GM19372 (cell line): ENCODE results near the gene ABLIM1.

Experiments
- ATAC-seq: cut with Tn5 transposase; IDR thresholded peaks from one replicate; pipeline ENCODE4 v1.9.1; 2021; ENCODE audit warnings: mild to moderate bottlenecking, low read depth, moderate library complexity; ENCODE audit not compliant: unreplicated experiment

Gene ABLIM1

DNA sequence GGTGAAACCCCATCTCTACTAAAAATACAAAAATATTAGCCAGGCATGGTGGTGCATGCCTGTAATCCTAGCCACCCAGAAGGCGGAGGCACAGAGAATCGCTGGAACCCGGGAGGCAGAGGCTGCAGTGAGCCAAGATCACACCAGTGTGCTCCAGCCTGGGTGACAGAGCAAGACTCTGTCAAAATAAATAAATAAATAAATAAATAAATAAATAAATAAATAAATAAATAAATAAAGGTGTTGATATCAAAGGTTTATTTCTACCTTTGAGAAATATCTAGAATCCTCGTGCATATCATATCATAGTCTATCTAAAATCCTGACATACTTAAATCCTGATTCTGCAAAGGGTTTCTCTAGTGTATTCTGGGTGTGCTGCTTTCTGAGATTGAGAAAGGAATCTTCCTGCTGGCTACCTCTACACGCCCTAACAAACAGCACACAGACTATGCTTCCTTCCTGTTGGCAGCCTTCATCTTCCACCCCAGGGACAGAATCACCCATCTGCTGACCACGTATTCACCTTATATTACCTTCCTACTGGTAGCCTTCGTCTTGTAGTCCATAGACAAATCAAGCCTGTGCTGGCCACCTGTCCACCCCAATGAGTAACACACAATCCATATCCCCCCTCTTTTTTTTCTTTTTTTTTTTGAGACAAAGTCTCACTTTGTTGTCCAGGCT lies 8.7 kb downstream of the ABLIM1 start:
- ATAC-seq: no peak

DNA sequence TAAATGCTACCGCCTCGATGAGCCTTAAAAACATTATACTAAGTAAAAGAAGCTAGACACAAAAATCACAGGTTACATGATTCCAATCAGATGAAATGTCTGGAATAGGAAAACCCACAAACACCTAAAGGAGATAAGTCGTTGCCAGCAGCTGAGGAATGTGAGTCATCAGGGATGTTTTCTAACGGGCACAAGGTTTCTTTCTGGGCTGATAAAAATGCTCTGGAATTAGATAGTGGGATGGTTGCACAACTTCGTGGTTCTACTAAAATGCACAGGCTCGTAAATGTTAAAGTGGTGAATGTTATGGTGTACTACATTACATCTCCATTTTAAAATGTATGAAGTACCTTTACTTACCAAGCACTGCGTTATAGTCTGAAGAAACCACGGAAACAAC lies 9.7 kb downstream of the ABLIM1 start:
- ATAC-seq: no peak

DNA sequence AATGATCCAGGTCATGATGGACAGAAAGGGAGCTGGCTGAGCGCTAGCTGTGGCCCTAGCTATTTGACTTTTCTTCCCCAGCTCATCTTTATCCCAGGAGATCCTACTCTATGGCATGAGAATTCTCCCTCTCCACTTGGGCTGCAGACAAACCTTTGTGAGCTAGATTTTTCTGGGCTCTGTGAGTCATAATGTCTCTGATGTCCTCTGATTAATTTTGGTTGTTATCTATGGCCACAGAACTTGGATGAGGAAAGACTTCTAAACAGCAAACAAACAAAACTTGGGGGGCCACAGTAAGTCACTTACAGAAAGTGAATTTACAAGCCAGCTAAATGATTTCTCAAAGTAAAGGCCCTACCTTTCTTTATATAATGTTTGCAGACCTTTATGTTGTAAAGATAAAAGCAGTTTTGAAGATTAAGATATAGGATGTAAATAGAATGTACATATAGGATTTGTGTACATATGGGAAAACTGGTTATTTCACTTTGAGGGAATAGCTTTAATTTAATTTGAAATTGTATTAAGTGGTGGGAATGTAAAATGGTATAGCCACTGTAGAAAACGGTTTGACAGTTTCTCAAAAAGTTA lies 10.4 kb downstream of the ABLIM1 start:
- ATAC-seq: no peak

DNA sequence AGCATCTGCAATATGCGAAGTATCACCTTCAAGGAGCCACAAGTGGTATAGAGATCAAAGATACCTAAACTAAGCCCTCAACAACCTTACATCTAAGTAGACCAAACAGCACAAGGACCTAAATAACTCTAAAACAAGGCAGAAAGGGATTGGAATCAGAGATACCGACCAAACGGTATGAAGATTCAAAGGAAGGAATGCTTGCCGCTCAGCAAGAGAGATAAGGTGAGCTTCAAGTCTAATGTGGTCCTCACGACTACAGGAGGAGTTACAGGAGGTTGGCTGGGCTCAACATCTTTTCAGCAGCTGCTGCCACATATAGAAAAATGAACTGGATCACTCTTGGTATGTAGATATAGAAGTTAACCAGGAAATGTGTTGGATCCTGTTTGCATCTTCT lies 11.6 kb downstream of the ABLIM1 start:
- no peak for ATAC-seq

DNA sequence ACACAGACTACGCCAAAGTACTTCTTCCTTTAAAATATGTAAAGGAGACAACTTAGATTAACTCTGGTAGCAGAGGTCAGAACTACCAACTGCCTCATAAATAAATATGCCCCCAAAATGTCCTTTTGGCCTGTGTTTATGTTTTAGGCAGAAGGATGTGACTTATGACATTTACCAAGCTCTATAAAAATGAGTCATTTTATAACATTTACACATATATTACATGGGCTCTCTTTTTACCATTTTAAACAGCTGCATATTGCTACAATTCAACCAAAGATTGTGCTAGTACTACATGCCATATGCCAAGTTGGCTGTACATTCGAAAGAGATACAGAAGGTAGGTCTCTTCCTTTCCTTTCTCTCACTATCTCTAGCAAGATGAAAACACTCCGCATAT lies 12.4 kb downstream of the ABLIM1 start:
- no peak for ATAC-seq

DNA sequence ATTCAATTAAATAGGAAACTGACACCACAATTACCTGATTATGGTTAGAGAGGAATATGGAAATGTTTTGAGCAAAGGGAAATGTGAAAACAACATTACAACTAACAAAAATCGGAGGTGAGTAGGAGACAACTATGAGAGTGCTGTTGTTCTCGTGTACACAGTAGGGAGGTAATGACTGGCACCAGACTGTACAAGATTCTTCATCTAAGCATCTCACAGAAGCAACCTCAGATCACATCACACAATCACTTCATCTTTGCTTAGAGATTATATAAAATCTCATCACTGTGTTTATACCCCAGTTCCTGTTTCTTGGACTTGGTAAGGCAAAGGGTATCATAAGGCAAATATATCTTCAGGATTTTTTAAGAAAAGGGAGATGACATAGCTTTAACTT lies 14.9 kb downstream of the ABLIM1 start:
- no peak for ATAC-seq

DNA sequence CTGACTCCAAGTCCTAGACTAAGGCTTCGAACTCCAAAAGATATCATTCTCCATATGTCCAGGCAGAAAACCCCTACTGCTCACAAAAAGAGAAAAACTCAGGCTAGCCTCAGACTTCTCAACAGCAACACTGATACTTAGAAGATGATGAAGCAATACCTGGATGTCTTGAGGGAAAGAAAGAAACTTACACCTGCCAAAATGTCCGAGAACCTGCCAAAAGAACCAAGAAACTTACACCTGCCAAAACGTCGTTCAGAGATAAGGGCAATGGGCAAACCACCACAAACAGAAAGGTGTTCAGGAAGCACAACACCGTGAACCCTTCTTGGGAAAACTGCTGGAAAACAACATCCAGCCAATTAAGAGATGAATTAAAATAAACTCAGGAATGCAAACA lies 15.3 kb downstream of the ABLIM1 start:
- ATAC-seq: no peak

DNA sequence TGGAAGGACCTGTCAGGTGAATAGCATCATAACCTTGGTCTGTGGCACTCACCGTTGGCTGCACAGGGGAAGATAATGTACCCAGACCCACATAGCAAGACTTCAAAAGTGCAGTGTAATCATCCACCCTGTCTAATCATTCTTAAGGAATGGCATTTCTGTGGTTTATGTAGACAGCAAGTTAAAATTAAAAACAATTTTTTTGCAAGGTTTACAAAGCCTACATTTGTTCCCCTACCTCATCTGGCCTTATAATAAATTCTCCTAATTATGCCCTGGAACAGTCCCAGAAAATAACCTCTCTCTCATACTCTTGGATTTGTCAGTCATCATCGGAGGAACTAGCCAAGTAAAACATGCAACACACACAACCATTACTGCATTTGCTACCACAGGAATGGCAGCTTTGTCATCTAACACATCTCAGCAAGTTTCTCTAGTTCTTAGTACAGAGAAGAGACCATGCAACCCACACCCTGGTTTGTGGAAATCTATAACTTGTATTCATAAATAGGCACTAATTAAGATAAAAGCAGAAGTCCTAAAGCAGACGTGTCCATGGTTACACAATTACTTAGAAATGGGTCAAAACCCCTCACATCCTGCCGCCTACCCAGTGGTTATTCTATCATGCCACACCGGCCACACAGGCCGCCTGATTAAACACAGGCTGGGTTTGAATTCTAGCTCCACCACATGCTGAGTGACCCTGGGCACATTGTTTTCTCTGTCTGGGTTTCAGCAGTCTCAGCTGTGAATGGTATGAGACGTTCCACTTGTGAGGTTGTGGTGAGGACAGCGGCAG lies 19.1 kb downstream of the ABLIM1 start:
- peak; percentile 49 for ATAC-seq

DNA sequence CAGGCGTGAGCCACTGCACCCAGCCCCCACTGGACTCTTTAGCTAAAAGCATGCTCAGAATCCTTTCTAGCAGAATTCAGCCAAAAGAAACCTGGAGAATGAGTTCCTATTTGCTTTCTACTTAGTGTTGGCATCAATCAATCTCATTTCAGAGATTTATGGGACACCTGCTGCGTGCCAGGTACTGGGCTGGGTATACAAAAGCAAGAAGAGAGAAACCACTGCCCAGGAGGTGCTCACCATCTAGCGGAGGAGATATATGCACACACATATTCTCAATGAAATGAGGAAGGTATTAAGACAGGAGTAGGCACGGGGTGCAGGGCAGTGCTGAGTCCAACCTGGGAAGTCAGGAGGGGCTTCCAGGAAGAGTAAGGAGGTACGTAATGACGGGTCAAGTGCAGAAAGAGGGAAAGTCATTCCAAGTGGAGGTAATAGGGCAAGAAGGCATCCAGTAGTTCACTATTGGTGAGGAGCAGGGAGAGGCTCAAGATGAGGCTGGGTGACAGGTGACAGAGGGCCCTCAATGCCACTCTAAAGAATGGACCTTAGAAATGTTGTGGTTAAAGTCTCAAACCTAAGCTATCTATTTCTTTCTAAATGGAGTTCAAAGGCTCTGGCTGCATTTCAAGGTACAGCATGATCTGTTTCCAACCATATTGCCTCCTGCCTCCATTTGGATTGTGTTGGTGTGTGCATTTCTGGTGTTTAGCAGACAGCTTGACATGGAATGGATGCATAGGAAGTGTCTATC lies 22.1 kb downstream of the ABLIM1 start:
- ATAC-seq: no peak

DNA sequence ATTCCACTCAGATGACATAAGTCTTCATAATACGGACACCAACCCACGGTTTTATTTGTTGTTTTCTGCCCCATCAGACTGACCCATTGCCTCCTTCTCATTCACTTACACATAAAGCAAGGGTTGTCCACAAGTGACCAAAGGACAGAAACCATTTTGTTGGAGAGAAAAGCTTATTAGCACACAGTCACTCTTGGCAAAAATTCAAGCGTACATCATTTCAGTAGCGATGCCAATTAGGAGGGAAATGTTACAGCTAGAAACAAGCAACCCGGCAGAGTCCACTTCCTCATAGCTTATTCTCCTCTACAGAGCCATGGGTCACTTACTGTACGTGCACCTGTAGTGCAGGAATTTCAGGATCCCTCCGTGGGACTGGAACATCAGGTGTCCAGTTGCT lies 23.0 kb downstream of the ABLIM1 start:
- ATAC-seq: no peak

DNA sequence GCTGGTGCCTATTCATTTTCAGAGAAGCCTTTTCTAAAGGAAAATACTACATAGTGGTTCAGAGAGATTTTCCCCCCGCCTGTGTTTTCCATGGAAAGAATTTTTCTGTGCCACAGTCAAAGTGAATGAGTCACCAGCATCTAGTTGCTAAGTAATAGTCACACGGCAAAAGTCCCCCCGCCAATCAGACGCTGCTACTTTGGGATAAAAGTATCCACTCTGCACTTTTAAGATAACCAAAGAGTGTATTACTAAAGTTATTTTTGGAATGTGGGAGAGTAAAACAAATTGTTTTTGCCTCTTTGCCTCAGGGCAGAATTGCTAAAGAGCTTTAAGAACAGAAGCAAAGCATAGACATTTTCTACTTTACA lies 23.5 kb downstream of the ABLIM1 start:
- no peak for ATAC-seq

DNA sequence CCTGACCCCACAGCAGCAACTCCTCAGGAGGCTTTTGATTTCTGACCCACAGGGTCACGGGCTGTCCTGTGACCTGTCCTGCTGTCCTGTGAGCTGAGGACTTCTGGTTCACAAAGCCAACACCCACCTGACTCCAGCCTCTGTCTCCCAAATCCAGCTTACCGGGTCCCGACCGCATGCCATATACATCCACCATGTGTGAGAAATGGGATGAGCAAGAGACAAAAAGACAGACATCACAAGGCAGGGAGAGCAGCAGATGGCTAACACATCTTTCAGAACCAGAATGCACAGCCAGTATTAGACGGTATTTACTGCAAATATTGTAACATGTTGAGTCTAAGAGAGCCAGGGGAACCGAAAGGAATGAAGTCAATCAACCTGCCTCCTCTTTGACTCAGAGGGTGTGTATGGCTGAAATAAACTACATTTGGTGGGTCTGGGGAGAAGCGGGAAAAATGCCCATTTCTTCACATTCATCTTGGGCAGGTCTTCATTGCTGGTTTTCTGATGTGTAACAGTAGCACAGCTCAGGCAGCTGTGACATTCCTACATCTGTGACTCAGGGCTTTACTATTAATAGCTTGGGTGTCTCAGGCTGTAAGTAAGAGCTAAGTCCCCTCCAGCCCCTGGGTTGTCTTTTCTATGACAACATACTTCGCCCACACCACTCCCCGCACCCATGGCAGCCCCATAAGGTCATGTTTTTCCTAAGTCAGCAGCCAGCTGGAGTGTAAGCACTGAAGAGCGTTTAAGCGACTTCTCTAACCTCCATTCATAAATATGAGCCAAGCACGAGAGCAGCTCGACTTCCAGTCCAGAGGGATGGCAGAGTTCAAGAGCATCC lies 25.0 kb downstream of the ABLIM1 start:
- ATAC-seq: no peak

DNA sequence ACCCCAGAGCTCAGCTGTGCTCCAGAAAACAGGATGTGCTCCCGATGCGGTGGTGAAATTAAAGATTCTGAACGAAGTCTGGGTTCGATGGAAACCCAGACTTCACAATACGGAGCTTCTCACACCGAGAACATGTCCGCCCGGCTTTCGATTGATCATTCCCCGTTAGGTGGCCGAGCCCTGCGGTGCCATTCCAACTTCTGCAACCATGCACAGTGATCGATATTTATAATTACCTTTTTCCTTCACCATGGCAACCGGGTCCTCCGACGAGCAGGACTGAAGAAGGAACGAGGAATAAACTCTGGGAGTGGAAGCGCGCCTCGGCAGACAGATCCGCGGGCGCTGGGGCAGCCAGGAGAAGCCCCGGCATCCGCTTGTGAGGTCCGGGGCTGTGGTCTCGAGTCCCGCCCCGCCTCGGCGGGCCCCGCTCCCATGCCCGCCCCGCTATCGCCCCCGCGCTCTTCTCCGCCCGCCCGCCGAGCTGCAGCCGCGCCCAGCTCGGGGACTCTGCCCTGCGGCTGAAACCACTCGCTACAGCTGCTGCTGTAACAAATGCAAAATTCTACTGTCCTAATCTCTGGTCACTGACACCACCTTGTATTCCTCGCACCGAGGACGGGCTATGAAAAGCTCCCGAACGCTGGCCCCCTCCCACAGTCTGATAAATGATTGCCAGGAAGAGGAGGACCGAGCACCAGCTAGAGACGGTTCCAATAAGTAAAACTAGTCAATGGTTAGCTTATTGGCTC lies 26.2 kb downstream of the ABLIM1 start:
- peak; percentile 64 for ATAC-seq

DNA sequence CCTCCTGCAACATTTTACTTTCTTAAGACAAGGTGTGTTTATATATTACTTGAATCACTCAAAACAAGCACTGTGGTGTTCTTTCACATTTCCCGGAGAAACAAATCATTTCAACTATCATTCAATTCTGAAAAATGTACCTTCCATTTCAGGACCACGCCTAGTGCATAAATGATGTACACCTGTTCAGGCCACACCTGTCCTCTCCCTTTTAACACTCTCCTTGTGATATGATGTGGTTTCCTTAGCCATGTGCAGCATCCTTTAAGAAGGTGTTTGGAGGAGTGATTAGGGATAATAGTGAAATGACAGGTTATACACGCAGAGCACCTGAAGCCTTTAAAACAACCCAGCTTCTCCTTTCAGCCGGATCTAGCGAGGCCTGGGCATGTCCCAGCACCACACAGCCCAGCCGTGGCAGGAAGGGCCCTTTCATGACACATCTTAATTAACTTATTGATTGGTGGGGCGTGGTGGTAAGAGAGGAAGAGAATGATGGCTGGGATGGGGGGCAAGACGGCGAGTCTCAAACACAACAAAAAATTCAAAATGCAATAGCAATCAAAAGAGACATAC lies 26.9 kb downstream of the ABLIM1 start:
- ATAC-seq: no peak

DNA sequence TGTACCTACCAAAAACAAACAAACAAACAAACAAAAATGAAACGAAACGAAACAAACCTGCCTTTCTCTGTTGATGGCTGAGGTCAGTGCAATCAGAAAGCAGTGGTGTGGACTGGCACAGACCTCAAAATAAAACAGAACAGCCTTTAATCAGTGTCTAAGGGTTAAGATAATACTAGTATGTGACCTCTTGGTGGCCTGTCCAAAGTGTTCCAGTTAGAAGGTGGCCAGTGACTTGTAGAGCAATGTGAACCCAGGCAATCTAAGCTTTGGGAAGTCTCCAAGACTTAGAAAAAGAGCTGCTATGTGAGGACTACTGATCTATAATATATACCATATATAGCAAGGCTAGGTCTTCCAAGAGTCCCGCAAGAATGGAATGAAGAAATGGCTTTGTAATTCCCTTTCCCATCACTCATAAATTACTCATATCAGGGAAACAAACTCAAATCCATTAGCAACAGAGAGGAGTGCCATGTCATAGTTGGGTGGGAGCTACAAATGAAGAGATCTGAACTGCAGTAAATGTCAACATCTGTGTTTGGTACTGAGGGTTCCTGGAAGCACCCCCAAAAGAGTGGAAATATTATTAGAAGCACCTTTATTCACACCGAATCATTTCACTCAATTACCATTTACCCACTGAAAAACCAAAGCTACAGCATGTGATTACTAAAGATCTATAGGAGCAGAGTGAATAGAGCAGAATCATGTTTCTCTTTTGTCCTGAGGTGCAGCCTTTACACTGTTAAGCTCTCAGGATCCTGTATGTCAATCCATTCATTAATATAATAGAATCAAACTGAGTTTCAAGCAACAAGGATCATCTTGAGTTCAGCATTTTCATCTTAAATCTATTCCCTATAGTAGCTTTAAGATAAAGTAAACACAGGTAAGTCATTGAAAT lies 28.0 kb downstream of the ABLIM1 start:
- no peak for ATAC-seq

DNA sequence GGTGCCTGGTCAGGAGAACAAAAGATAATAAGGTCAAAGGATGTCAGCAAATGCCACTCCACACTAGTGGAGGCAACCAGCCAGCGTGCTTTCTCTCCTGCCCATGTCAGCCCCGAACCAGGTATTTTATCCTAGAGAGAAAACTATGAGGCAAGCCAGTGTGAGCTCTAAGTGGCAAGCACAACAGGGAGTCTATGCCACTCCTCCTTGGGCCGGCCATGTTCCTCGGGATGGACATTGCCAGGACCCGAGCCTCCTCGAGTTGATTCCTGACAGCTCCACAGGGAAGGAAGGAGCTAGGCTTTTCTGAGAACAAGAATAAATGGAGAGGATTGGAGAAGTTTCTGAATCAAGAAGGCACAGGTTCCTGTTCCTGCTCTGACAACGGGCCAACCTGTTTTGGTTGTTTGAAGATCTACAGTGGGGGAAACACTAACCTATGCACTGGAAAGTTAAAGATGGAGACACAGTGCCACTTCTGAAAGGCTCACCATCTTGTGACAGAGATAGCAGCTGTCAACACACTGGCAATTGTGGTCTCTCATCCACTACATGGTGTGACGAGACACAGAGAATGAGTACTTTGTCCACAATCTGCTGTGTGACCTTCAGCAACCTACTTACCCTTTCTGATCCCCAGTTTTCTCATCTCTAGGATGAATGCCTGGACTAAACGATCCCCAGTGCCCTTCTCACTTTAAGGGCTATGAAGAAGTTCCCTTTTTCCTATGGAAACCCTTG lies 28.8 kb downstream of the ABLIM1 start:
- ATAC-seq: no peak

DNA sequence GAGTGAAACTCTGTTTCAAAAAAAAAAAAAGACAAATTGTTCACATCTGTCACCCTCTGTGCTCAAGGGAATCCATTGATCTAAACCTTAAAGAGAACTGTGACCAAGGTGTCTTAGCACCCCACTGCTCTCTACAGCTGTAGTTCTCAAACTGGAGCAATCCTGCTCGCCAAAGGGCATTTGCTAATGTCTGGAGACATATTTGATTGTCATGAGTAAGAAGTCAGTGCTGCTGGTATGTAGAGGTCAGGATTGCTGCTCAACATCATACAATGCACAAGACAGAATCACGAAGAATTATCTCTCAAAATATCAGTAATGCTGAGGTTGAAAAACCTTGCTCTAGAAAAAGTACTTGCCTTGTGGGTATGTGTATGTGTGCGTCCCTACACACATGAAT lies 30.0 kb downstream of the ABLIM1 start:
- ATAC-seq: no peak

DNA sequence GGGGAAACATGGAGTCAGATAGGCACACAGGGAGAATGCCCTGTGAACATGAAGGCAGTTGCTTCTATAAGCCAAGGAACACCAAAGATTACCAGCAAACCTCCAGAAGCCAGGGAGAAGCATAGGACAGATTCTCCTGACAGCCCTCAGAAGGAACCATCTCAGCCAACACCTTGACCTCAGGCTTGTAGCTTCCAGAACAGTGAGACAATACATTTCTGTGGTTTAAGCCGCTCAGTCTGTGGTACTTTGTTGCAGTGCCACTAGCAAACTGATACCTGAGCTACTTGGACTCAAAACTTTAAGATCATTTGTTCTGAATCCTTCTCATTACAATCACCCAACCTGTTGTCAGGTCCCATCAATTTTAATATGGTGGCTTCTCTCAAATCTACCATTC lies 31.2 kb downstream of the ABLIM1 start:
- no peak for ATAC-seq
